ENCODE results near the gene ERBB4. TPM values are rescaled to one million over a fixed set of nuclear protein-coding genes. Genes with fewer than 3 reads are reported as not detected.

ERBB4 gene
- polyA plus RNA-seq, 1 of the 3 experiments (the other 2 are of a cell fraction) = 0.05 TPM

DNA sequence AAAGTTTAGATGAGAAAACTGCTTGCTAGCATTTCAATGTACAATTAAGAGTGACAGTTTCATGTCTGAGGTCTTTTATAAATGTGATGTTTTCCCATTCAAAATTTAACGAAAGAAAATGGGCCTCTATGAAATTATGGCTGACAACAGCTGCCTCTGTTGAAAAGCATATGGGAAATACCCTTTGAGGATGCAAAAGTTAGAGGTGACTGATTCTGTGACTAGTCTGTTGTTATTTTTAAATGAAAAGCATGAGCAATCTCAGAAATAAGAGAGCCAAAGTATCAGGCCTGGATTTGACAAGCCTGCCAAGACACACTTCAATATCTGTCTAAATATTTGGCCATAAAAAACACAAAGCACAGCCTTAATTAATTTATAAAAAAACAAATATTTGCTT is 580.8 kb downstream of the ERBB4 start:
- Histone ChIP-seq H3K4me3 (ENCODE audit: low read depth in 2 of 2, low read length in 1 of 2) (no peak overlapping the region), H3K9ac (no peak overlapping the region), H3K36me3 (replicated peaks in 1 of 2; ENCODE audit: control insufficient read depth in 1 of 2, insufficient read depth in 2 of 2, low read length in 1 of 2) (no peaks in the 10 kb centered on the region), H3K27me3 (ENCODE audit: insufficient read depth) (no peaks in the 10 kb centered on the region), H3K9me2 (no peaks in the 10 kb centered on the region), H2AFZ (ENCODE audit: low read depth) (no peak overlapping the region), H3K9me3 (no peaks in the 10 kb centered on the region), H3K4me2 (no peak overlapping the region), H4K20me1 (ENCODE audit: insufficient read depth) (no peaks in the 10 kb centered on the region), H3K79me2 (ENCODE audit: insufficient read depth) (no peaks in the 10 kb centered on the region), H3K4me1 (ENCODE audit: control insufficient read depth in 1 of 2, insufficient read depth in 2 of 2, low read depth in 1 of 2, low read length in 1 of 2) (no peaks in the 10 kb centered on the region), H3F3A (replicated peaks; ENCODE audit: insufficient read depth) (no peaks in the 10 kb centered on the region), H3K27ac (ENCODE audit: low read depth in 2 of 2, low read length in 1 of 2) (no peak overlapping the region)
- TF ChIP-seq TCF12 (IDR thresholded peaks at IDR 0.05) (no peak), RFX5 (IDR thresholded peaks at IDR 0.05; ENCODE audit: low read length) (no peak), RCOR1 (IDR thresholded peaks at IDR 0.05; ENCODE audit: low read length) (no peak), GABPA (IDR thresholded peaks at IDR 0.05; ENCODE audit: low read depth) (no peak), NFIC (IDR thresholded peaks at IDR 0.05; ENCODE audit: borderline replicate concordance) (no peak), RXRA (IDR thresholded peaks at IDR 0.05; ENCODE audit: borderline replicate concordance, low read depth) (no peak), FOXJ3 (CRISPR knock-in tag; IDR thresholded peaks at IDR 0.05) (no peak), POLR2AphosphoS5 (IDR thresholded peaks at IDR 0.05; ENCODE audit: low read depth, low read length) (no peak), FOXM1 (IDR thresholded peaks at IDR 0.05; ENCODE audit: low read depth) (no peak), SIN3A (IDR thresholded peaks at IDR 0.05; ENCODE audit: borderline replicate concordance, low read depth, low read length) (no peak), EZH2phosphoT487 (IDR thresholded peaks at IDR 0.05; ENCODE audit: borderline replicate concordance, low read depth) (no peak)
- TF ChIP-seq, protein P1, sequence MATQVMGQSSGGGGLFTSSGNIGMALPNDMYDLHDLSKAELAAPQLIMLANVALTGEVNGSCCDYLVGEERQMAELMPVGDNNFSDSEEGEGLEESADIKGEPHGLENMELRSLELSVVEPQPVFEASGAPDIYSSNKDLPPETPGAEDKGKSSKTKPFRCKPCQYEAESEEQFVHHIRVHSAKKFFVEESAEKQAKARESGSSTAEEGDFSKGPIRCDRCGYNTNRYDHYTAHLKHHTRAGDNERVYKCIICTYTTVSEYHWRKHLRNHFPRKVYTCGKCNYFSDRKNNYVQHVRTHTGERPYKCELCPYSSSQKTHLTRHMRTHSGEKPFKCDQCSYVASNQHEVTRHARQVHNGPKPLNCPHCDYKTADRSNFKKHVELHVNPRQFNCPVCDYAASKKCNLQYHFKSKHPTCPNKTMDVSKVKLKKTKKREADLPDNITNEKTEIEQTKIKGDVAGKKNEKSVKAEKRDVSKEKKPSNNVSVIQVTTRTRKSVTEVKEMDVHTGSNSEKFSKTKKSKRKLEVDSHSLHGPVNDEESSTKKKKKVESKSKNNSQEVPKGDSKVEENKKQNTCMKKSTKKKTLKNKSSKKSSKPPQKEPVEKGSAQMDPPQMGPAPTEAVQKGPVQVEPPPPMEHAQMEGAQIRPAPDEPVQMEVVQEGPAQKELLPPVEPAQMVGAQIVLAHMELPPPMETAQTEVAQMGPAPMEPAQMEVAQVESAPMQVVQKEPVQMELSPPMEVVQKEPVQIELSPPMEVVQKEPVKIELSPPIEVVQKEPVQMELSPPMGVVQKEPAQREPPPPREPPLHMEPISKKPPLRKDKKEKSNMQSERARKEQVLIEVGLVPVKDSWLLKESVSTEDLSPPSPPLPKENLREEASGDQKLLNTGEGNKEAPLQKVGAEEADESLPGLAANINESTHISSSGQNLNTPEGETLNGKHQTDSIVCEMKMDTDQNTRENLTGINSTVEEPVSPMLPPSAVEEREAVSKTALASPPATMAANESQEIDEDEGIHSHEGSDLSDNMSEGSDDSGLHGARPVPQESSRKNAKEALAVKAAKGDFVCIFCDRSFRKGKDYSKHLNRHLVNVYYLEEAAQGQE (IDR thresholded peaks at IDR 0.05; ENCODE audit: low read depth, low read length) = no peak
- TF ChIP-seq, protein P2, sequence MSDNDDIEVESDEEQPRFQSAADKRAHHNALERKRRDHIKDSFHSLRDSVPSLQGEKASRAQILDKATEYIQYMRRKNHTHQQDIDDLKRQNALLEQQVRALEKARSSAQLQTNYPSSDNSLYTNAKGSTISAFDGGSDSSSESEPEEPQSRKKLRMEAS (IDR thresholded peaks at IDR 0.05; ENCODE audit: low read depth) = no peak
- WGBS (ENCODE audit: low lambda C conversion rate) = 60% methylated on average over 1 of the region's 1 CpG
- no peak for DNase-seq
- ChIA-PET CTCF (no interaction called here), POLR2A (no interaction called here)

DNA sequence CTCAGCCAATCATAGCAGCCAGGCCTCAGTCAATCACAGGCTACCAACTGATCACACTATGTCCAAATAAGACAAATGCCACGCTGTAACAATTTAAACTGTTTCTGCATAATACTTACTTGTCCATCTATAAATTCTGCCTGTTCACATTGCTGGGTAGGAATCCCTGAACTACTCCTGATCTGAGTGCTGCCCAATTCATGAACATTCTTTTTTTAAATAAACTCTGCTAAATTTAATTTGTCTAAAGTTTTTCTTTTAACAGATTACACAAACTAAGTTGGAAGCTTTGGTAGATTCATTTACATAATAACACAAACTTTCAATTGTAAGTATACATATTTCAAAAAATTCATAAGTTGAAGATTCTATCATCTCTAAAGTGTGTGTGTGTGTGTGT is 583.0 kb downstream of the ERBB4 start:
- Histone ChIP-seq H3K27me3 (ENCODE audit: insufficient read depth) (no peaks in the 10 kb centered on the region), H3K36me3 (replicated peaks in 1 of 2; ENCODE audit: control insufficient read depth in 1 of 2, insufficient read depth in 2 of 2, low read length in 1 of 2) (no peaks in the 10 kb centered on the region), H3K4me1 (ENCODE audit: control insufficient read depth in 1 of 2, insufficient read depth in 2 of 2, low read depth in 1 of 2, low read length in 1 of 2) (no peaks in the 10 kb centered on the region), H3K27ac (ENCODE audit: low read depth in 2 of 2, low read length in 1 of 2) (no peak overlapping the region), H3K9me3 (no peaks in the 10 kb centered on the region), H3F3A (replicated peaks; ENCODE audit: insufficient read depth) (no peaks in the 10 kb centered on the region), H3K9ac (no peak overlapping the region), H3K4me3 (ENCODE audit: low read depth in 2 of 2, low read length in 1 of 2) (no peak overlapping the region), H2AFZ (ENCODE audit: low read depth) (no peak overlapping the region), H3K9me2 (no peaks in the 10 kb centered on the region), H3K79me2 (ENCODE audit: insufficient read depth) (no peaks in the 10 kb centered on the region), H4K20me1 (ENCODE audit: insufficient read depth) (no peaks in the 10 kb centered on the region), H3K4me2 (no peak overlapping the region)
- TF ChIP-seq, protein P3, sequence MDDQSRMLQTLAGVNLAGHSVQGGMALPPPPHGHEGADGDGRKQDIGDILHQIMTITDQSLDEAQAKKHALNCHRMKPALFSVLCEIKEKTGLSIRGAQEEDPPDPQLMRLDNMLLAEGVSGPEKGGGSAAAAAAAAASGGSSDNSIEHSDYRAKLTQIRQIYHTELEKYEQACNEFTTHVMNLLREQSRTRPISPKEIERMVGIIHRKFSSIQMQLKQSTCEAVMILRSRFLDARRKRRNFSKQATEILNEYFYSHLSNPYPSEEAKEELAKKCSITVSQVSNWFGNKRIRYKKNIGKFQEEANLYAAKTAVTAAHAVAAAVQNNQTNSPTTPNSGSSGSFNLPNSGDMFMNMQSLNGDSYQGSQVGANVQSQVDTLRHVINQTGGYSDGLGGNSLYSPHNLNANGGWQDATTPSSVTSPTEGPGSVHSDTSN (IDR thresholded peaks at IDR 0.05) = no peak
- TF ChIP-seq FOXJ3 (CRISPR knock-in tag; IDR thresholded peaks at IDR 0.05) (no peak), FOSL2 (IDR thresholded peaks at IDR 0.05; ENCODE audit: borderline replicate concordance, low read depth) (no peak), ELF1 (IDR thresholded peaks at IDR 0.05) (no peak), YY1 (IDR thresholded peaks at IDR 0.05; ENCODE audit: low read depth) (no peak), RXRA (IDR thresholded peaks at IDR 0.05; ENCODE audit: borderline replicate concordance, low read depth) (no peak)
- TF ChIP-seq, protein P1 (IDR thresholded peaks at IDR 0.05; ENCODE audit: low read depth, low read length) = no peak
- TF ChIP-seq, protein P2 (IDR thresholded peaks at IDR 0.05; ENCODE audit: low read depth) = no peak
- DNase-seq = no peak
- ChIA-PET POLR2A (no interaction called here), CTCF (no interaction called here)
- WGBS (ENCODE audit: low lambda C conversion rate) = 57% methylated on average over 1 of the region's 1 CpG

Data from SK-N-SH (cell line).